GM18526 (cell line): ENCODE results near the gene ADAM22.

Source experiments
- POLR2A ChIP-seq: IDR thresholded peaks from 3 replicates; pipeline ENCODE4 v1.6.1; 2011; ENCODE audit not compliant: insufficient read length; ENCODE audit errors: extremely low read depth

The ADAM22 gene

GRCh38 chr7:88115258-88115796 is 181.3 kb downstream of the ADAM22 start:
- TF ChIP-seq POLR2A = no peak

GRCh38 chr7:88115816-88116215 is 181.8 kb downstream of the ADAM22 start:
- no peak for TF ChIP-seq POLR2A

- no peak for TF ChIP-seq POLR2A
These were observed 182.3 kb downstream of the ADAM22 start for GRCh38 chr7:88116235-88116795.

GRCh38 chr7:88117325-88117724 is 183.3 kb downstream of the ADAM22 start:
- TF ChIP-seq POLR2A = no peak

- no peak for TF ChIP-seq POLR2A
These were observed 187.3 kb downstream of the ADAM22 start for GRCh38 chr7:88121335-88121734.

GRCh38 chr7:88127637-88128290 is 193.7 kb downstream of the ADAM22 start:
- no peak for TF ChIP-seq POLR2A

GRCh38 chr7:88132725-88133124 is 198.7 kb downstream of the ADAM22 start:
- TF ChIP-seq POLR2A = no peak

- no peak for TF ChIP-seq POLR2A
These were observed 206.9 kb downstream of the ADAM22 start for GRCh38 chr7:88140947-88141346.

GRCh38 chr7:88141479-88141878 is 207.4 kb downstream of the ADAM22 start:
- no peak for TF ChIP-seq POLR2A

GRCh38 chr7:88141953-88142352 is 207.9 kb downstream of the ADAM22 start:
- TF ChIP-seq POLR2A = no peak

- TF ChIP-seq POLR2A = no peak
These were observed 212.6 kb downstream of the ADAM22 start for GRCh38 chr7:88146616-88147015.

- TF ChIP-seq POLR2A = no peak
These were observed 213.3 kb downstream of the ADAM22 start for GRCh38 chr7:88147341-88147740.

- TF ChIP-seq POLR2A = no peak
These were observed 213.9 kb downstream of the ADAM22 start for GRCh38 chr7:88147949-88148348.

GRCh38 chr7:88150033-88150432 is 216.0 kb downstream of the ADAM22 start:
- TF ChIP-seq POLR2A = no peak

- TF ChIP-seq POLR2A = no peak
These were observed 217.2 kb downstream of the ADAM22 start for GRCh38 chr7:88151119-88151790.

- TF ChIP-seq POLR2A = no peak
These were observed 219.3 kb downstream of the ADAM22 start for GRCh38 chr7:88153378-88153777.

GRCh38 chr7:88155756-88156155 is 221.7 kb downstream of the ADAM22 start:
- TF ChIP-seq POLR2A = no peak

GRCh38 chr7:88156356-88156755 is 222.3 kb downstream of the ADAM22 start:
- TF ChIP-seq POLR2A = no peak
